Measurements from ENCODE around the gene ALK.
A peak's percentile ranks its signal among the peaks of the same experiment; 100 is the strongest.

ALK gene

DNA sequence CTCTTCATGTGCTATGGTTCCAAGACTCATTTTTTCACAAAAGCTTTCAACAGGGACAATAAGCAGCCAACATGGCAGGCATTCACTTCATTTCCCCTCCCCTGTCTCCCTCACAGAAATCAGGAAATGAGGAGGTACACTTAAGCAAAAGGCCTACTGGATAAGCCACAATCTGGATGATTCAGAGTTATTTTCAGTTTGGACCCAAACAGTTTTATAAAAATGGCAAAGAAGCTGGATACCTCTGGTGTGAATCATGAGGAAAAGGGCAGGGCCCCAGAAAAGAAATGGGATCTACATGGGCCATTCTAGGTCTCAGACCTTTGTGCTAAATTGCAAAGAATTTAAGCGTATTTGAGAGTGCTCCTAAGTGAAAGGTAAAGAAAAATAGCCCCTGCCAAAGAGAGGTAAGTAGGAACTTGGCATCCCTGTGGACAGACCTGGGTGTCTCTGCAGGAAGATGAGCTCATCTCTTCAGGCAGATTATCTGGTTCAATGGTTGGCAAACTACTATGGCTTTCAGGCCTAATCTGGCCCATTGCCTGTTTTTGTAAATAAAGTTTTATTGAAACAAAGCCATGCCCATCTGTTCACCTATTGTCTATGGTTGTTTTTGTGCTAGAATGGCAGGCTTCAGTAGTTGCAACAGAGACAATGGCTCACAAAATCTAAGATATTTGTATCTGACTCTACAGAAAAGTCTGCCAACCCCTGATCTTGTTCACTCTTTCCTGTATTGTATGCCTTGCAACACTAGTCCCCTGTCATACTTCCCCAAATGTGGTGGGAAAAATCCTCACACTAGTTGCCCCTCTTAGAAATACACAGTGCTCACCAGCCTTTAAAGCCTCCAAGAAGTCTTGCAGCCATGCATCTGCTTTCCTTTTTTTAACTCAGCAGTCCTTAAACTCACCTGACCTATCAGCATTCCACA is 315.0 kb downstream of the ALK start:
- peak; percentile 98 for DNase-seq

- DNase-seq, result no peak
Measured at GRCh38 chr2:29603341-29603740, 318.0 kb downstream of the ALK start.

DNA sequence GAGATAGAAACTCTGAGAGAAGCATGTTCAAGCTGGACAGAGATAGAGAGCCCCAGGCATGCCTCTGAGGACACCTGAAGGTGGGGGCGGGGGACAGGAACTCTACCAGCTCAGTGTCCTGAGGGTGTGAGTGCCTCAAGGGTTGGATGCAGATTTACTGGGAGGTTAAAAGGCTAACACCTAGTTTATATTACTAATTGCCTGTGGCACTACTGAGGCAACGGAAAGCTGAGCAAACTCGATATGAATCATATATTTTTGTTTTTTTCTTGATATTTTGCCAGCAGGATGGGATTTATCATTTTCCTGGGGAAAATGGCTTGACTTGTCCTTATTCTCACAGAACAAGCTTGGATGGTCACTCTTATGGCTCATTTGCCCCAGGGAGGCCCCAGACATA is 319.5 kb downstream of the ALK start:
- peak; percentile 68 for DNase-seq

DNA sequence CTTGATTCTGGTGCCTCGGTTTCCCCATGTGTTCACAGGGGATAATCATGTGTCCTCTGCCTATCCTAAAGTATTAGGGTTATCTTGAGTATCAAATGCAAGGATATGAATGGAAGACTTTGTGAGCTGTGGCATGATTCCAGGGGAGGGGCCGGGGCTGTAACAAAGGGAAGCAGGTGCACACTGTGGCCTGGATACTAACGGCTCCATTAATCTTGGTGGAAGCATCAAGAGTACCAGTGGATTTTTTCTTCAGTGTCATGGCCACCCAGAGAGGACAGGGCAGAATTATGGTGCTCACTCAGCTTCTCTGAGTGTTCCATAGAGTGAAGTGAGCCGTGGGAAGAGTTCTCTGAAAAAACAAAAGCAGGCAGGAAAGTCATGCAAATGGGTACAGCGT is 320.1 kb downstream of the ALK start:
- DNase-seq, result no peak

- DNase-seq, result no peak
Measured at GRCh38 chr2:29599946-29600345, 321.4 kb downstream of the ALK start.

- no peak for DNase-seq
Measured at GRCh38 chr2:29598978-29599377, 322.4 kb downstream of the ALK start.

GRCh38 chr2:29597035-29597434 is 324.4 kb downstream of the ALK start:
- no peak for DNase-seq

DNA sequence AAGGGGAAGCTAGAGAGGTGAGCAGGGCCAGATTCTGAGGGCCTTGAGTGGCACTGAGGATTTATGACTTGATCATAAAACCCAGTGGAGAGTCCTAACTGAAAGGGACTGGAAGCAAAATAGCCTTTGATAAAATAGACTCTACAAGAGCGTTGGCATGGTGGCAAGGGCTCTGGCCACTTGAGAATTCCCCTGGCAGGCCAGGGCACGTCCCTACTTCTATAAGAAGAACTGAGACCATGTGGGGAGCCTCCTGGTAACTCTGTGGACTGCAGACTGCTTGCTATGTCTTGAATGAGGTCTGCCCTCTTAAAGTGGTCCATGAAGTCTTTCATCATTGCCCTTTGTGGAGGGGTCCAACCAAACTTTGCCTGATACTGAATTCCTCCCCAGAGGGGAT is 324.8 kb downstream of the ALK start:
- no peak for DNase-seq

- no peak for DNase-seq
Measured at GRCh38 chr2:29591600-29591999, 329.8 kb downstream of the ALK start.

DNA sequence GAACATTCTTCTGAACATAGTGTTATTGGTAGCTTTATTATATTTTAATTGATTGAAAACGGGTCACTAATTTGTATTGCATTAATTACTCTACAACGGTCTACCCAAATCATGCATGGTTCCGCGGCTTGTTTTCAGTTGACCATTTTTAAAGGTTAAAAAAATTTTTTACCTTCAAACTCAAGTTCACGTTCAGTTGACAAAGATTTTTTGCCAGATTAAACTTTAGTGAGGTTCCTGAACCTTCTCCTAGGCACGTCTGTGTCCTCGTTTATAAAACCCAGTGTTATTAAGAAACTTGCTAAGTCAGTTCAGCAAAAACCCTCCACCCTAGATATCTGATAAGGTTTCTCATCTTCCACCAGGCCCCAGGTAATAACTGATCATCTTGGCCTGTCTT is 331.2 kb downstream of the ALK start:
- DNase-seq, result no peak

DNA sequence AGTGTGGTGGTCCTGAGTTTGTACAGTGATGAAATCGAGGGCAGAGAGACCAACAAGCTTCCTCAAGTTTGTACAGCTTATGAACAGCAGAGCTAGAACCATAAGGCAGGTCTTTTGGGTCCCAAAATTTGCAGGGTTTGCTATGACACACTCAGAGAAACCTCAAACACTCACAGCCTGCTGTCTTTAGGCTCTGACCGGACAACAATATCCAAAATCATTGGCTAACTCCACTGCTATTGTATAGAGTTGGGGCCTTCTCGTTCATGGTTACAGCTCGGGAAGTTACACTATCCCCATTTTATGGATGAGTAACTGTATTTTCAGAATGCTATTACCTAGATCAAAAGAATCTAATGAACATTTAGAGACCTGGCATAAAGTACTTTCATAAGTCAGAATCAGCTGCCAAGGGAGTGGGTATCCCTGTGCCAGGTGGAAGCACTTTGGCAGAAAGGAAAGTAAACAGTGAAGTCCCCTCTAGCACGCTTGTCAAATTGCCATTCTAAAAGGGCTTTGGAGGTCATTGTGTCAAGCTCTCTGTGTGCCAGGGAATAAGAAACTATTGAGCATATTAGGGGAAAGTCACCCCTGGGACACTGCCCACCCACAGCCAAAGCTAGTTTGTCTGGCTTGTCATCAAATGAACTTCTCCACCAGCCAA is 331.8 kb downstream of the ALK start:
- no peak for DNase-seq

DNA sequence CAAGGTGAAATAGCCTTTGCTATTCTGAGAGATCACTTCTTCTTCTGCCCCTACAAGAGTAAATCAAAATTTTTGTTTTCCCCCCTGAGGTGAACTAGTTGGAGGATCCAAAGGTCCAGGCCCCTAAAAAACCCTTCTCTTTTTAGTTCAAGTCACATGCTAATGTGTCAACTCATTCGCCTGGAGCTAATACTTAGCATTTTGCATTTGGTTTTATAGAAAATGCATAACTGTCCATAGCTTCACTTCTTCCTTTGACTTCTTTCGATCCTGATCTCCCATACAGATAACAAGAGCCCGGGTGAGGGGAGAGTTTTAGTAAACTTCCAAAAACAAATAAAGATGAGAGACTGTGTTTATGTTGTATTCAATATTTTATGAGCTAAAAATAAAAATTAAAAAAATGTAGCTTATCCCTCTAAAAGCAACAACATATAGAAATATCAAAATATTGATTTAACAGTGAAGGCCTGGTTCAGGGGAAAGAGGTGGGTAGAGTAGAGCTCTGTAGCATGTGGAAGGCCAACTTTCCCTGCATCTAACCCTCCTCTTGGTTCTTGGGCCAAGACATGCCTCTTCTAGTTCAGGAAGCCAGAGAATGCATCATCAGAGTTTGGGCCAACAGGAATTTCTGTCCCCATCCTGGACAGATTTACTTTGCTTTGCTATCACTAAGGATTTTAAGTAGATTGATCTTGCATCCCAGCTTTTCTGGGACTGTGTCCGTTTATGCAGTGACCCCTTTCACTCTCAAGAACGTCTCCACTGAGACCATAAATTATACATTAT is 333.8 kb downstream of the ALK start:
- no peak for DNase-seq

DNA sequence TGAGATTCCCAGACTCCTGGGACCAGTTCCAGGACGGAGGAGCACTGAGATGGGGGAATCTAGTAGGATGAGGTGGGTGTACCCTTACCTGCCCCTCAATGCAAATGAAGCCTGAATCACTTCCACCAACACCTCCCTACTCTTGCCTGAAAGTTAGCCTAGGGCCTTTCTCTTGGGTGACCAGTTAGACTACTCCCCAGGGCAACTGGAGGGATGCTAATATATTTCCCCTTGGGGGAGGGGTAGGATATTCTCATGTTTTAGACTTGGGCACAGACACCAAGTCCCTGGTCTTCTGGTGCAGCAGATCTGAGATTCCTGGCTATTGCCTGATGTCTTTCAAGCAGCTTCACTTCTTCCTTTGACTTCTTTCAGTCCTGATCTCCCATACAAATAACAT is 334.5 kb downstream of the ALK start:
- no peak for DNase-seq

GRCh38 chr2:29583548-29584156 is 337.7 kb downstream of the ALK start:
- DNase-seq, result no peak

GRCh38 chr2:29583104-29583503 is 338.3 kb downstream of the ALK start:
- DNase-seq, result peak; percentile 79

DNA sequence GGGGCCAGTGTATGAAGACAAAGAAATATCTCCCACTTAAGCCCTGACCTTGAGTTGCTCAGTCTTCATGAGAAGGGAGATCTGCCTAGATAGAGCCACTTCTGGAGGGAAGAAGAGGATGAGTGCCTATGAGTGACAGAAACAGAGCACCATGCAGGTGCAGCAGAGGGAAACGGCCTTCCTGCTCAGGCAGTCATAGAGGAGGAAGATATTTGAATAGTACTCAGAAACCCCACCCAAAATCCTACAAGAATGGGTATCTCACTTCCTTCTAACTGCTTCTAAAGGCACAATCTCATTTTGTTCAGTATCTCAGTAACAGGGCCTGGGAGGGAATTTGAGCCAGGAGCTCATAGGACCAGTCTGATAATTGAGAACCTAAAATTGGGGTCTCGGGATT is 339.3 kb downstream of the ALK start:
- no peak for DNase-seq

GRCh38 chr2:29580223-29580622 is 341.2 kb downstream of the ALK start:
- DNase-seq, result no peak

DNA sequence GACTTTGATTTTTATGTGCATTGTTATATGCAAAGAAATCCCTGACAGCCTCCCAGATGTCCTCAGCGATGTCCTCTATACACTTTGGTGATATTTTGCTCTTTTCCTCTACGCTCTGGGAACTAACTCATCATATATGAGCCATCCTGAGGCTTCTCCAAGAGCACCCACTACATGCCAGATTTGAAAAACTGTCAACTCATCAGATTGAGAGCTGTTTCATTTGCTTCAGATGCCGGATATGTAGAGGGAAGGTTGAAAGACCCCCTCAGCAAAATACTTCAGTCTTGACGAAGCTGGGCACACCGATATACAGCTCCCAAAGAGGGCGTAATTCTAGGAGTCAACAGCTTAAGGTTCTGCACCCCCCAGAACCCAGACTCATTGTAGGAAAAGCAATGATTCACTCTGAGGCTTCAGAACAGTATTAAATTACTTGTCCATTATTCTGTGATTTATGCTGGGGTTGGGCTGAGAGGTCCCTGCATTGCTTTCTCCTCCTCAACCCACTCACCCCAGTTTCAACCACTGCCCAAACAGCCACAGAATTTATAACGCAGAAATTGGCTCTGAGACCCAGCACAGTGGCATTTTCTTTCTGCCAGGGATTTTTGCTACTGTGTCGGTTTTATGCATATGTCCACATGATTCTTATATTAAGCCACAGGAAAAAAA is 341.8 kb downstream of the ALK start:
- DNase-seq, result no peak

- DNase-seq, result no peak
Measured at GRCh38 chr2:29578084-29578598, 343.2 kb downstream of the ALK start.

GRCh38 chr2:29576231-29576630 is 345.2 kb downstream of the ALK start:
- no peak for DNase-seq

DNA sequence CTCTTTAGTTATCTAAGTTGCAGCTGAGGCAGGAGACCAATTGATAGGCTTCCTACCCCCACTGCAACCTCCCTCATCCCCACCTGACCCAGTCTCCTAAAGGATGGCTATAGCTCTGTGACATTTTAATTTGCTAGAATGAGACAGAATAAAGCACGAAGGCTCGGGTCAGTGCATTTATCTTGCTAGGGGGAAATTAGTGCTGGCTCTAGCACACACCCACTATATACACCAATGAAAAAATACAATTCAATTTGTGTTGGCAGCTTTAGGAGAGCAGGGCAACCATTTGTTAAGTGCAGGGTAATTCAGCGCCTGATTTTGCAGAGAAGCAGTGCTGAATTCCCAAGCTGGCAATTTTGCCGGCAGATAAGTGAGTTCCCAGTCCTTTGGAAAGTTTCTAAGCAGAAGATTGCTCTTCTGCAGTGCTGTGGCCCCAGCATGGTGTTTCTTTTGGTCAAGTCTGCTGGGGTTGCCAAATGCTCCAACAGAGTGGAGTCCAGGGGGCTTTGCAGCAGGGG is 346.0 kb downstream of the ALK start:
- DNase-seq, result no peak

DNA sequence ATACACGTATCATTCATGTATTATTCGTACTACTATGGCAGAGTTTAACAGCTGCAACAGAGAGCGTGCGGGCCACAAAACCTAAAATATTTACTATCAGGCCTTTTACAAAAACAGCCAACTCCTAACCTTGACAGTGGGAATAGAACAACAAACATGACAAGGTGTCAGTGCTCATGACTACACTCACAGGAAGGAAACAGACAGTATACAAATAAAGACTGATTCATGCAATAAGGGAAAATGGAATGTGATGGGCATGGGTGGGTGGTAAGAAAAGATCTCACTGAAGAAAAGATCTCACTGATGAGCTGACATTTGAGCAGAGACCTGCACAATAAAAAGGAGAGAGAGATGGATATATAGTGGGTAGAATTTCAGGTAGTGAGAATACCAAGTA is 347.8 kb downstream of the ALK start:
- no peak for DNase-seq
